ENCODE data around the gene DTNBP1. TPM values are rescaled to one million over a fixed set of nuclear protein-coding genes. Genes with fewer than 3 reads are reported as not detected.

The DTNBP1 gene
- total and polyA plus RNA-seq, 2 of the 13 experiments (the other 11 are each of a cell fraction or from before 2014, with no cell fraction given), result 6.6 to 19.1 TPM

DNA sequence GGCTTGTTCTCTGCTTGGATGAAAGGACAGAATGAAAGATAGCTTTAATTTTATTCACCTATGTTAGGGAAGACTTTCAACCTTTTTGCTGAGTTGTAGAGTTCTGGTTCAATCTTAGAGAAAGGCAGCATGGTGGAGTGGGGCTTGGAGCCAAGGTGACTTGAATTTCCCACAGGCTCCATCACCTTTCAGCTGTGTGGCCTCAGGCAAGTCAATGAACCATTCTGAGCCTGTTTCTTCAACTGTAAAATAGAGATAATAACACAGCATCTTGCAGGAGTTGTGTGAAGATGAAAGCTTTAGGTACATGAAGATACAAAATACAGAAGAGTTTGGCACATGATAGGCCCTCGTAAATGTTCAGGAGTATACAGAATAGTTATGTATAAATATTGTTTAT, 19.1 kb upstream of the DTNBP1 start:
- no TSS peak for BruUV-seq (replicated peaks)
- Histone ChIP-seq H3K4me3 (replicated peaks in 1 of 3; ENCODE audit: insufficient read depth in 1 of 3, low read depth in 2 of 3, low read length in 3 of 3) (no peak overlapping the region), H3K4me1 (ENCODE audit: insufficient read depth, low read length) (peaks cover 14% of the 10 kb centered on the region), H3K27me3 (ENCODE audit: control insufficient read depth in 1 of 2, insufficient read depth in 2 of 2, low read length in 2 of 2) (no peaks in the 10 kb centered on the region), H3K4me2 (ENCODE audit: low read depth, low read length) (no peak overlapping the region), H3K27ac (ENCODE audit: extremely low read length, insufficient read depth, low read length) (no peak overlapping the region), H3K9ac (ENCODE audit: insufficient read depth, low read depth, low read length) (no peak overlapping the region), H3K79me2 (ENCODE audit: insufficient read depth, low read length) (no peaks in the 10 kb centered on the region), H3K9me3 (ENCODE audit: low read length) (no peaks in the 10 kb centered on the region), H2AFZ (ENCODE audit: low read length) (no peak overlapping the region), H4K20me1 (ENCODE audit: insufficient read depth, low read length) (no peaks in the 10 kb centered on the region), H3K36me3 (replicated peaks in 1 of 2; ENCODE audit: control insufficient read depth in 1 of 2, insufficient read depth in 2 of 2, low read length in 2 of 2) (no peaks in the 10 kb centered on the region)
- TF ChIP-seq, protein P1, sequence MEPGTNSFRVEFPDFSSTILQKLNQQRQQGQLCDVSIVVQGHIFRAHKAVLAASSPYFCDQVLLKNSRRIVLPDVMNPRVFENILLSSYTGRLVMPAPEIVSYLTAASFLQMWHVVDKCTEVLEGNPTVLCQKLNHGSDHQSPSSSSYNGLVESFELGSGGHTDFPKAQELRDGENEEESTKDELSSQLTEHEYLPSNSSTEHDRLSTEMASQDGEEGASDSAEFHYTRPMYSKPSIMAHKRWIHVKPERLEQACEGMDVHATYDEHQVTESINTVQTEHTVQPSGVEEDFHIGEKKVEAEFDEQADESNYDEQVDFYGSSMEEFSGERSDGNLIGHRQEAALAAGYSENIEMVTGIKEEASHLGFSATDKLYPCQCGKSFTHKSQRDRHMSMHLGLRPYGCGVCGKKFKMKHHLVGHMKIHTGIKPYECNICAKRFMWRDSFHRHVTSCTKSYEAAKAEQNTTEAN (CRISPR knock-in tag; conservative IDR thresholded peaks at IDR 0.05), result no peak
- TF ChIP-seq NAIF1 (CRISPR knock-in tag; IDR thresholded peaks at IDR 0.05; ENCODE audit: borderline replicate concordance) (no peak), HMGA1 (CRISPR knock-in tag; conservative IDR thresholded peaks at IDR 0.05) (no peak), ZNF263 (CRISPR knock-in tag; IDR thresholded peaks at IDR 0.05) (no peak), ZSCAN20 (CRISPR knock-in tag; IDR thresholded peaks at IDR 0.05; ENCODE audit: borderline replicate concordance) (no peak), ZNF790 (CRISPR knock-in tag; IDR thresholded peaks at IDR 0.05; ENCODE audit: borderline replicate concordance) (no peak), ZNF24 (IDR thresholded peaks at IDR 0.05) (no peak), ZNF670 (CRISPR knock-in tag; IDR thresholded peaks at IDR 0.05; ENCODE audit: borderline replicate concordance) (no peak), MXI1 (IDR thresholded peaks at IDR 0.05; ENCODE audit: borderline replicate concordance, low read depth, low read length) (no peak), EP300 (IDR thresholded peaks at IDR 0.05; ENCODE audit: low read depth in 2 of 2, low read length in 2 of 2) (no peak), EP300 (CRISPR knock-in tag; IDR thresholded peaks at IDR 0.05; ENCODE audit: borderline replicate concordance) (no peak), RFXANK (CRISPR knock-in tag; IDR thresholded peaks at IDR 0.05) (no peak), GPN1 (CRISPR knock-in tag; IDR thresholded peaks at IDR 0.05; ENCODE audit: borderline replicate concordance) (no peak), MEF2D (CRISPR knock-in tag; IDR thresholded peaks at IDR 0.05) (no peak), SRSF4 (IDR thresholded peaks at IDR 0.05; ENCODE audit: low read depth, low read length, poor library complexity, severe bottlenecking) (no peak)
- TF ChIP-seq, protein P2, sequence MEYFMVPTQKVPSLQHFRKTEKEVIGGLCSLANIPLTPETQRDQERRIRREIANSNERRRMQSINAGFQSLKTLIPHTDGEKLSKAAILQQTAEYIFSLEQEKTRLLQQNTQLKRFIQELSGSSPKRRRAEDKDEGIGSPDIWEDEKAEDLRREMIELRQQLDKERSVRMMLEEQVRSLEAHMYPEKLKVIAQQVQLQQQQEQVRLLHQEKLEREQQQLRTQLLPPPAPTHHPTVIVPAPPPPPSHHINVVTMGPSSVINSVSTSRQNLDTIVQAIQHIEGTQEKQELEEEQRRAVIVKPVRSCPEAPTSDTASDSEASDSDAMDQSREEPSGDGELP (IDR thresholded peaks at IDR 0.05; ENCODE audit: borderline replicate concordance, low read depth), result no peak
- TF ChIP-seq, protein P3, sequence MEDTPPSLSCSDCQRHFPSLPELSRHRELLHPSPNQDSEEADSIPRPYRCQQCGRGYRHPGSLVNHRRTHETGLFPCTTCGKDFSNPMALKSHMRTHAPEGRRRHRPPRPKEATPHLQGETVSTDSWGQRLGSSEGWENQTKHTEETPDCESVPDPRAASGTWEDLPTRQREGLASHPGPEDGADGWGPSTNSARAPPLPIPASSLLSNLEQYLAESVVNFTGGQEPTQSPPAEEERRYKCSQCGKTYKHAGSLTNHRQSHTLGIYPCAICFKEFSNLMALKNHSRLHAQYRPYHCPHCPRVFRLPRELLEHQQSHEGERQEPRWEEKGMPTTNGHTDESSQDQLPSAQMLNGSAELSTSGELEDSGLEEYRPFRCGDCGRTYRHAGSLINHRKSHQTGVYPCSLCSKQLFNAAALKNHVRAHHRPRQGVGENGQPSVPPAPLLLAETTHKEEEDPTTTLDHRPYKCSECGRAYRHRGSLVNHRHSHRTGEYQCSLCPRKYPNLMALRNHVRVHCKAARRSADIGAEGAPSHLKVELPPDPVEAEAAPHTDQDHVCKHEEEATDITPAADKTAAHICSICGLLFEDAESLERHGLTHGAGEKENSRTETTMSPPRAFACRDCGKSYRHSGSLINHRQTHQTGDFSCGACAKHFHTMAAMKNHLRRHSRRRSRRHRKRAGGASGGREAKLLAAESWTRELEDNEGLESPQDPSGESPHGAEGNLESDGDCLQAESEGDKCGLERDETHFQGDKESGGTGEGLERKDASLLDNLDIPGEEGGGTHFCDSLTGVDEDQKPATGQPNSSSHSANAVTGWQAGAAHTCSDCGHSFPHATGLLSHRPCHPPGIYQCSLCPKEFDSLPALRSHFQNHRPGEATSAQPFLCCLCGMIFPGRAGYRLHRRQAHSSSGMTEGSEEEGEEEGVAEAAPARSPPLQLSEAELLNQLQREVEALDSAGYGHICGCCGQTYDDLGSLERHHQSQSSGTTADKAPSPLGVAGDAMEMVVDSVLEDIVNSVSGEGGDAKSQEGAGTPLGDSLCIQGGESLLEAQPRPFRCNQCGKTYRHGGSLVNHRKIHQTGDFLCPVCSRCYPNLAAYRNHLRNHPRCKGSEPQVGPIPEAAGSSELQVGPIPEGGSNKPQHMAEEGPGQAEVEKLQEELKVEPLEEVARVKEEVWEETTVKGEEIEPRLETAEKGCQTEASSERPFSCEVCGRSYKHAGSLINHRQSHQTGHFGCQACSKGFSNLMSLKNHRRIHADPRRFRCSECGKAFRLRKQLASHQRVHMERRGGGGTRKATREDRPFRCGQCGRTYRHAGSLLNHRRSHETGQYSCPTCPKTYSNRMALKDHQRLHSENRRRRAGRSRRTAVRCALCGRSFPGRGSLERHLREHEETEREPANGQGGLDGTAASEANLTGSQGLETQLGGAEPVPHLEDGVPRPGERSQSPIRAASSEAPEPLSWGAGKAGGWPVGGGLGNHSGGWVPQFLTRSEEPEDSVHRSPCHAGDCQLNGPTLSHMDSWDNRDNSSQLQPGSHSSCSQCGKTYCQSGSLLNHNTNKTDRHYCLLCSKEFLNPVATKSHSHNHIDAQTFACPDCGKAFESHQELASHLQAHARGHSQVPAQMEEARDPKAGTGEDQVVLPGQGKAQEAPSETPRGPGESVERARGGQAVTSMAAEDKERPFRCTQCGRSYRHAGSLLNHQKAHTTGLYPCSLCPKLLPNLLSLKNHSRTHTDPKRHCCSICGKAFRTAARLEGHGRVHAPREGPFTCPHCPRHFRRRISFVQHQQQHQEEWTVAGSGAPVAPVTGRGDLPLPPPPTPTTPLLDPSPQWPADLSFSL (CRISPR knock-in tag; IDR thresholded peaks at IDR 0.05), result no peak
- FAIRE-seq (no peak), ATAC-seq (no peak), DNase-seq (ENCODE audit: low spot score) (no peak)
- ChIA-PET POLR2A (no interaction called here), CTCF (ENCODE audit: low intra/inter-chr PET ratio, low total read pairs) (no interaction called here)
- in situ Hi-C loops (cut with HindIII; ENCODE audit: extremely low pct_ligation_motif_present, low pct_unique_long_range_greater_than_20kb) (no loop called here), intact Hi-C loops (cut with micrococcal nuclease; ENCODE audit: unreplicated experiment) (no loop called here)
- 72% methylated on average over 1 of the region's 1 CpG for WGBS (ENCODE audit: low lambda C conversion rate)

Data from HepG2 (cell line).